Activated CD8-positive, alpha-beta memory T cell treated with anti-CD3 and anti-CD28 coated beads, Interleukin-2, amount 50 U/mL, for 1 hour (primary cell): ENCODE measurements around the gene DNASE2.
A peak's percentile ranks its signal among the peaks of the same experiment; 100 is the strongest.

Experiments
- DNase-seq: peaks from one replicate; pipeline ENCODE4 v3.0.0-alpha.2; 2020; ENCODE audit errors: extremely low read depth

The DNASE2 gene

DNA sequence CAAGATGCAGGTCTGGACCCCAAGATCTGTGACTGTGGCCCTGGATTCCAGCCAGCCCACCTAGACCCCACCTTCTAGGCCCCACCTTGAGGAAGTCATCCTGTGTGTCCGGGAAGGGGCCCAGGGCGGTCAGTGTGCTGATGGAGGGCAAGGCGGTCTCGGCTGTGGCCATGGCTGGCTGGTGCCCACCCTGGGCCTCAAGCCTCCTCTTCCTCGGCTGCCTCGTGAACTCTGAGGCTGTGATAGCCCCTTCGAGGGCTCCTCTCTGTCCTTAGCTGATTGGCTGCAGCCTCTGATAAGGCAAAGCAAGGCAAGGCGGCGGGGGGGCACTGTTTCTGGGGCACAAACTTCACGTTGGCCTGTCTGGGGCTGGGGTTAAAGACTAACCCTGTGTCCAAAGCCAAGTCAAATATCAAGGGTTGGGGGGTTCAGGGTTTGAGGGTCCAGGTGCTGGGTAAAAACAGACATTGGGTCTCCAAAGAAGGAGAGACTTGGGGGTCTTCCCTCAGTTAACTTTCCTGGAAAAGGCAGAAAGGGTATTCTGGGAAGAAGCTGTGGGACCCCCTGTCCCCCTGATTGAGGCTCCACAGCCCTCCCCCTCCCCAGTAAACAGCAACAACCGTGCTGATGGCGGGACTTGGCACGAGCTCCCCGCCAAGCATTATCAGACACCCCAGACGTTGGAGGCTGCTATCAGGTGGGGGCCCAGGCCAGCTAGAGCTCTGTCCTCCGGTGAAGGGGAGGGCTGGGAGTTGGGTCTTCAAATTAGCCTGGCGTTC, 5.9 kb upstream of the DNASE2 start, which contains the start of gene KLF1:
Gene KLF1 (minus strand): TSS at position 233 of the 779 bp plus-strand sequence. CDS start 61 bp downstream, at position 172.
- no peak for DNase-seq

DNA sequence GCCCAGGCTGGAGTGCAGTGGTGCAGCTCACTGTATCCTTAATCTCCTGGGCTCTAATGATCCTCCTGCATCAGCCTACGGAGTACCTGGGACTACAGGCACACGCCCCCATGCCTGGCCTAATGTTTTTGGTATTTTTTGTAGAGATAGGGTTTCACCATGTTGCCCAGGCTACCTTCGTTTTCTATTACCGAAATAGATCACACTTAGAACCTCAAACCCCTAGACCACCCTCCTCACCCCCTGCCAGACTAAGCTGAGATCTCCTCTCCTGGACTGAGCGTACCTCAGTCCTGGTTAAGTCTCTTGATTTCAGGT, 5.4 kb upstream of the DNASE2 start:
- DNase-seq: no peak

- no peak for DNase-seq
Observed at GRCh38 chr19:12885749-12886650, 4.8 kb upstream of the DNASE2 start.

DNA sequence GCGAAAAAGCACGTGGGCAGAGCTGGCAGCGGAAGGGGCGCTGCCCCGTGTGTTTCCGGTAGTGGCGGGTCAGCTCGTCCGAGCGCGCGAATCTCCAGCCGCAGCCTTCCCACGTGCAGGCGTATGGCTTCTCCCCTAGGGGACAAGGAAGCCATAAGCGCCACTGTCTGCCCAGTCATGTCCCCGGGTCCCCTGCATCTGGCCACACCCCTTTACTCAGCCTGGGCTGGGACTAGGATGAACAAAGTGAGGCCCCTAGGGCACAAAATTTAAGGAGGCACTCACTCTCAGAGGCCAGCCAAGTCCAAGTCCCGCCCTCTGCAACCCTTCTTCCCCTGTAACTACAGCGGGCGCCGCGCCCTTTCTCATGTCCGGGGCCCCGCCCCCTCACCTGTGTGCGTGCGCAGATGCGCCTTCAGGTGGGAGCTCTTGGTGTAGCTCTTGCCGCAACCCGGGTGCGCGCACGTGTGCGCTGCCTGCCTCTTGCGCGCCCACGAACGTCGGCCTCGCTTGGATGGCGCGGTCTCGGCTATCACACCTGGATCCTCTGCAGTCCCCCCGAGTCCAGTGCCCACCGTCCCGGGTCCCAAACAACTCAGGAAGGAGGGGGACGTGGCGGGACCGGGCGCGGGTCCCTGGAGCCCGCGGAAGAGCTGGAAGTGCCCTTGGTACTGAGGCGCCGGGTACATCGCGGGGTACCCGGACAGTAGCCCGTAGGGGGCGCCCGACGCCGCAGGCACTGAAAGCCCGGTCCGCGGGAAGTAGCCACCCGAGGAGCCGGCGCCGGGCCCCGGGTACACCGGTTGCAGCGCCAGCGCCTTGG, 3.9 kb upstream of the DNASE2 start:
- DNase-seq: peak; percentile 66

DNA sequence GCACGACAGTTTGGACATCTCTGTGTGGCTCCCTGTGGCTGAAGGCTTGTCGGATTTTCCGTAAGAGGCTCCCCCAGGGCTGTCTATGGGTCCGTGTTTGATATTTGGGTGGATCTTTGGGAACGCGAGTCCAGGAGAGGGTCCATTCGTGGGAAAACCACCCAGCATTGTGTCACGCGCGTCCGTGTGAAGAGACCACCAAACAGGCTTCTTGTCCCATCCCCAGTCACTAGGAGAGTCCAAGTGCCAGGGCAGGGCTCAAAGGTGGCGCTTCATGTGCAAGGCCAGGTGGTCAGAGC, 3.3 kb upstream of the DNASE2 start:
- DNase-seq: no peak

DNA sequence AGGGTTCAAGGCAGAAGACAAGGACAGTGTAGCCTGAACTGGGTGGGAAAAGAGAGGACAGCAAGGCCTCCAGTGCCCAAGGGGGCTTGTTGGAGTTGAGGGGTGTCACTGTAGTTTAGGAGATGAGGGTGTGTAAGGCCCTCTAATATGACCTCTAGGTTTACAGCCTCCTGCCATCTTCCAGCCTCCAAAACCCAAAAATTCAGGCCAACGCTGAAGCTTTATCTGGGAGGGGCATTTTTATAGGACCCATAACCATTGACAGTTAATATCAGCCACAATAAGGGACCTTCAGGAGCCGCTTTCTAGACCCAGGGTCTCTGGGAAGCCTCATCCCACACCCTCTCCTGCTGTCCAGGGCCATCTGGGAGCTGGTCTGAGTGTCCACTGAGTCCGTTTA, 3.0 kb upstream of the DNASE2 start:
- DNase-seq: no peak

DNA sequence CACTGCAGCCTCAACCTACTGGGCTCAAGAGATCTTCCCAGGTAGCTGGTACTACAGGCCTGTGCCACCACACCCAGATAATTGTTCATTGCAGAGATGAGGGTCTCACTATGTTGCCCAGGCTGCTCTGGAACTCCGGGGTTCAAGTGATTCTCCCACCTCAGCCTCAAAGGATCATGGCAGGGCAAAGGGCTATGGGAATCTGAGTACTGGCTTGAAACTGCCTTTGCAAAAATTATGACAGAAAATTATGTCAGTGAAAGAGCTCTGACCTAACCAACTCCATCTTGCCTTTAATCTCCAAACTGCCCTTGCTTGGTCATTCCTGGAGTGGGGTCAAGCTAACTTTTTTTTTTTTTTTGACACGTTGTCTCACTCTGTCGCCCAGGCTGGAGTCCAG, 1.3 kb upstream of the DNASE2 start:
- DNase-seq: no peak

- no peak for DNase-seq
Observed at GRCh38 chr19:12880551-12881171, 588 bp downstream of the DNASE2 start.

DNA sequence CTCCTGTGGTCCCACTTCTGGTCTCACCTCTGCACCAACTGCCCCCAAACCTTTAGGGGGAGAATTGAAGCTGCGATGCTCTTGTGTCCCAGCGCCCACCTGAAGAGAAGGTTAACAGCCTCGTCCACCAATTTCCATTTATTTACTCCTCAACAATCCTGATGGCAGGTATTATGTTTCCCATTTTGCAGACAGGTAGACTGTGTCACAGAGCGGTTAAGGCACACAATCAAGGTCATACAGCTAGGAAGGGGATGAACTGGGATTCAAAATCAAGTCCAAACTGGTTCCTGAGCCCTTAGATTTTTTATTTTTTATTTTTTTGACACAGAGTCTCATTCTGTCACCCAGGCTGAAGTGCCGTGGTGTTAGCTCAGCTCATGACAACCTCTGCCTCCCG, 6.2 kb downstream of the DNASE2 start:
- DNase-seq: no peak

DNA sequence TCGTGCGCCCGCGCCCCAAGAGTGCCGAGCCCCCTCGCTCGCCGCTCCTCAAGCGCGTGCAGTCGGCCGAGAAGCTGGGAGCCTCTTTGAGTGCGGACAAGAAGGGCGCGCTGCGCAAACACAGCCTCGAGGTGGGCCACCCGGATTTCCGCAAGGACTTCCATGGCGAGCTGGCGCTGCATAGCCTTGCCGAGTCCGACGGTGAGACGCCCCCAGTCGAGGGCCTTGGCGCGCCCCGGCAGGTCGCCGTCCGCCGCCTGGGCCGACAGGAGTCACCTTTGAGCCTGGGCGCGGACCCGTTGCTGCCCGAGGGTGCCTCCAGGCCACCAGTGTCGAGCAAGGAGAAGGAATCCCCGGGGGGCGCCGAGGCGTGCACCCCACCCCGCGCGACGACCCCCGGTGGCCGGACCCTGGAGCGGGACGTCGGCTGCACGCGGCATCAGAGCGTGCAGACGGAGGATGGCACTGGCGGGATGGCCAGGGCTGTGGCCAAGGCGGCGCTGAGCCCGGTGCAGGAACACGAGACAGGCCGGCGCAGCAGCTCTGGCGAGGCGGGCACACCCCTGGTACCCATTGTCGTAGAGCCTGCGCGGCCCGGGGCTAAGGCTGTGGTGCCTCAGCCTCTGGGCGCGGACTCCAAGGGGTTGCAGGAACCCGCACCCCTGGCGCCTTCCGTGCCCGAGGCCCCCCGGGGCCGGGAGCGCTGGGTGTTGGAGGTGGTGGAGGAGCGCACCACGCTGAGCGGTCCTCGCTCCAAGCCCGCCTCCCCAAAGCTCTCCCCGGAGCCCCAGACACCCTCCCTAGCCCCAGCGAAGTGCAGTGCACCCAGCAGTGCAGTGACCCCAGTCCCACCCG, 7.1 kb downstream of the DNASE2 start:
- no peak for DNase-seq

DNA sequence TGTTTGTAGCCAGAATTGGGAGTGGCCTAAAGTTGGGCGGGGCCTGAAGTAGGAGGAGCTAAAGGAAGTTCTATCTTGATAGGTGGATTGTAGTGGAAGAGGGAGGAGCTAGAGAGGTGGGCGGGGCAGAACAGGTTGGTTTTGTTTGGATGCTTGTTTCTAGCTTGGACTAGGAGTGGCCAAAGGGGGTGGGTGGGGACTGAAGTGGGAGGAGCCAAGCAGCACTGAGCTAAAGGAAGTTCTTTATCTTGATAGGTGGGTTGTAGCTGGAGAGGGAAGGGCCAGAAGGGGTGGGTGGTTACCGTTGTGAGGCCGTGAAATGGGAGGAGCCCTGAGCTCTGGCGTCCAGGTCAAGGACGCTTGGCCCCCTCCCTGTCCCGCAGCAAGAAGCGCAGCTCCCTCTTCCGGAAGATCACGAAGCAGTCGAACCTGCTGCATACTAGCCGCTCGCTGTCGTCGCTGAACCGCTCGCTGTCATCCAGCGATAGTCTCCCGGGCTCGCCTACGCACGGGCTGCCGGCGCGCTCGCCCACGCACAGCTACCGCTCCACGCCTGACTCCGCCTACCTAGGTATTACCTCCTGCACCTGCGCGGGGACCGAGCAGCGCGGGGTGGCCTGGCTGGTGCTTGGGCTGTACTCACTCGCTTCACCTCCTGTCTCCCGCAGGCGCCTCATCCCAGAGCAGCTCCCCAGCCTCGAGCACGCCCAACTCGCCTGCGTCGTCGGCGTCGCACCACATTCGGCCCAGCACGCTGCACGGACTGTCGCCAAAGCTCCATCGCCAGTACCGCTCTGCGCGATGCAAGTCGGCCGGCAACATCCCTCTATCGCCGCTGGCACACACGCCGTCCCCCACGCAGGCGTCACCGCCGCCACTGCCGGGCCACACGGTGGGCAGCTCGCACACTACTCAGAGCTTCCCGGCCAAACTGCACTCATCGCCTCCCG, 8.0 kb downstream of the DNASE2 start:
- no peak for DNase-seq

DNA sequence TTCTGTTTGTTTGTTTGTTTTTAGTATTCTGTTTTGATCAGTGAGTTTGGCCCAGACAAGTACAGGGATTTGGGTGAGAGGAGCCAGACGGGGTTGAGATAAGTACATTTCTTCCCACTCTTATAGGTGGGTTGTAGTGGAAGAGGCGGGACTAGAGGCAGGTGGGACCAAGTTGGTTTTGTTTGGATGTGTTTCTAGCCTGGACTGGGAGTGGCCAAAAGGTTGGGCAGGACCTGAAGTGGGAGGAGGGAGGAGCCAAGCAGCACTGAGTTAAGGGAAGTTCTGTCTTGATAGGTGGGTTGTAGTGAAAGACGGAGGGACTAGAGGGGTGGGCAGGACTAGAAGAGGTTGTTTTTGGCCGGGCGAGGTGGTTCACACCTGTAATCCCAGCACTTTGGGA, 9.0 kb downstream of the DNASE2 start:
- DNase-seq: no peak

- no peak for DNase-seq
Observed at GRCh38 chr19:12871681-12872080, 9.6 kb downstream of the DNASE2 start.

DNA sequence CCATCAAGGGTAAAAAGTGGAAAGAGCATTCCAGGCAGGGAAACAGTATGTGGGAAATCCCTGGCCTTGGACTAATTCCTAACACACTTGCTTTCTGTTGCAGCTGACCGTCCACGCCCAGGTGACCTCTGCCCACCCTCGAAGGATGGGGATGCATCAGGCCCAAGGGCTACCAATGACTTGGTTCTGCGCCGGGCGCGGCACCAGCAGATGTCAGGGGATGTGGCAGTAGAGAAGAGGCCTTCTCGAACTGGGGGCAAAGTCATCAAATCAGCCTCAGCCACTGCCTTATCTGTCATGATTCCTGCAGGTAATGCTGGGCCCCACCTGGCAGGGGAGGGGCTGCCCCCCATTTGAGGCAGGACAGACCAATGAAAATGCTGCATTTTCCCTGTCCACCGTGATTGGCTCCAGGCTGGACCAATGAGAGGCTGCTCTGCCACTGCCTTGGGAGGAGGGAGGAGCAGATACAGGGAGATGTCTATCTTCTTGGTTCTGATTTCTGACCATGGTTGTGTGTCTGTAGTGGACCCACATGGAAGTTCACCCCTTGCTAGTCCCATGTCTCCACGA, 12.6 kb downstream of the DNASE2 start:
- no peak for DNase-seq

DNA sequence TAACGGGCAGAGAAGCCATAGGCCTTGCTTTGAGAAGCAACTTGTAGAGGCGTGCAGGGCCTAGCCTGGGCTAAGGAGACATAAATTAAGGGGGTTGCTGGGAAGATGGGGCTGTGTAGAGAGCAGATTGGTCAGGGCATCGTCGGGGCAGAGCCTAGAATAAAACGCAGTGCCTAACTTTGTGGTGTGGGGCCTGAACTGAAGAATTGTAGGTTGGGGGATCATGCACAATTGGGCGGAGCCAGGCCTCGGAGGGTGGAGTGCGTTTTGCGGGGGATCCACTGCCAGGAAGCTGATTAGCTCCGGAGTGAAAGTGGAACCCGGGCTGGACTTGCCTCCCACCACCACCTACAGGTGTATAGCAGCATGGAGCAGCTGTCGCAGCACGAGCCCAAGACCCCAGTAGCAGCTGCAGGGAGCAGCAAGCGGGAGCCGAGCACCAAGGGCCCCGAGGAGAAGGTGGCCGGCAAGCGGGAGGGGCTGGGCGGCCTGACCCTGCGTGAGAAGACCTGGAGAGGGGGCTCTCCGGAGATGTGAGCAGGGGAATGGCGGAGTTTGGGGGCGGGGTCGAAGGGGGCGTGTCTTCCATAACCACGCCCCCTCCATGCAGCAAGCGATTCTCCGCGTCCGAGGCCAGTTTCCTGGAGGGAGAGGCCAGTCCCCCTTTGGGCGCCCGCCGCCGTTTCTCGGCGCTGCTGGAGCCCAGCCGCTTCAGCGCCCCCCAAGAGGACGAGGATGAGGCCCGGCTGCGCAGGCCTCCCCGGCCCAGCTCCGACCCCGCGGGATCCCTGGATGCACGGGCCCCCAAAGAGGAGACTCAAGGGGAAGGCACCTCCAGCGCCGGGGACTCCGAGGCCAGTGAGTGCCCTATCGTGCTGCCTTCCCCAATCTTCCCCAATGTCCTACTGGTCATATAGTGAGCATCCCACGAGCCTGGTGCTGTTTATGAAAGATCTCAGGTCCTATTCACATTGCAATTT, 13.8 kb downstream of the DNASE2 start:
- DNase-seq: no peak

DNA sequence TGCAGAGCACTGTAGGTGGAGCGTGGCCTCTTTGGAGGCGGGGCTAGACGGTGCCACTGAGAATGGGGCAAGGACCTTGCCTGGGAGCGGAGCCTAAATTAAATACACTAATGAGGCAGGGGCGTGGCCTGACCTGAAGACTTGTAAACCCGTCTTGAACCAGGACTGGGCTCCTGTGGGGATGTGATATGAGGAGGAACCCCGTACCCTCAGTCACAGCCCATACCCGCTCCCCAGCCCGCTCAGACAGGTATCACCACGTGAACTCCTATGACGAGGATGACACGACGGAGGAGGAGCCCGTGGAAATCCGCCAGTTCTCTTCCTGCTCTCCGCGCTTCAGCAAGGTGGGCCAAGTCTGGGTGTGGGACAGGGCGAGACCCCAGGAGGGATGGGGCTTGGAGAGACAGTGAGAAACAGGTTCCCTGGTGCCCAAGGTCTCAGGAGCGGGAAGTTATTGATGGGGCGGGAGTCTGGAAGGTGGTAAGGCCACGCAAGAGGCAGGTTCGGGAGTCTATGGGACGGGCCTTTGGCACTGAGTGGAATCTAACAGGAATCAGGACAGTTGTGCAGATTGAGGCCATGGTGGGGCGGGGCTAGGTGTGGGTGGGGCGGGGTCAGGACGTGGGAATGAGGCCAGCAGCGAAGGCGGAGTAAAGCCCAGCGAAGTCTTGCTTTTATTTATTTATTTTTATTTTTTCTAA, 14.7 kb downstream of the DNASE2 start:
- no peak for DNase-seq

DNA sequence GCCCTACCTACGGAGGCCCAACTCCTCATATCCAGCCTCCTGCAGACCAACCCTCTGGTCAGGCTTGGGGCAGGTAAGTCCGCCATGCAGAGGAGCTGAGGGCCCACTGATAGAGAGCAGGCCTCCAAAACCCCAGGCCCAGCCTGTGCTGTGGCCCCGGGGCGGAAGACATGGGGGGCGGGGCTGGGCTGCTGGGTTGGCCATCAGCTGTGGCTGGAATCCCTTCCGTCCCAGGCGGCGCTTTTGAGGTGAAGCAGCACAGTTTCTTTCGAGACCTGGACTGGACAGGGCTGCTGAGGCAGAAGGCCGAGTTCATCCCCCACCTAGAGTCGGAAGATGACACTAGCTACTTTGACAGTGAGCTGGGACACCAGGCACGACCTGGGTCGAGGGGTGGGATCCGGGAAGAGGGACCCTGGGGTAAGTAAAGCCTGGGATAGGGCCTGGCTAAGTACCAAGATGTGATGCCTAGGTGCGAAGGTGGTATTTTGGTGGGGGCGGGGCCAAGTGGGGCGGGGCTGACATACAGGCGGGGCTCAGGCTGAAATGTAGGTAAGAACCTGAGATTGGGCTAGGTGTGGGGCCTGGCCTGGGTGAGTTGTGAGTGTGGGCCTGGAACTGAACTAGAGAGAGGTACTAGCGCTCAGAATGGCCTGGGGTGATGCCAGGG, 15.4 kb downstream of the DNASE2 start:
- no peak for DNase-seq
